Hepatocyte (in vitro differentiated cells): ENCODE measurements around the gene FAM124A.

Source experiments
- CTCF ChIP-seq: fragments of 200-600 bp; sonication (generic); IDR thresholded peaks from 2 replicates; pipeline ENCODE4 v1.5.1; 2016; ENCODE audit warnings: antibody characterized with exemption, mild to moderate bottlenecking; ENCODE audit not compliant: poor library complexity
- EZH2phosphoT487 ChIP-seq: fragments of 200-600 bp; sonication (generic); IDR thresholded peaks from one replicate; pipeline ENCODE4 v1.6.1; 2018; ENCODE audit warnings: antibody characterized with exemption, mild to moderate bottlenecking, low read depth, moderate library complexity; ENCODE audit not compliant: unreplicated experiment, severe bottlenecking

GRCh38 chr13:51326777-51327176 lies 104.6 kb downstream of the FAM124A start:
- no peak for TF ChIP-seq CTCF
- no peak for TF ChIP-seq EZH2phosphoT487
